HepG2 (cell line): ENCODE data around the gene PIGV. TPM values are rescaled to one million over a fixed set of nuclear protein-coding genes. Genes with fewer than 3 reads are reported as not detected.
A peak's percentile ranks its signal among the peaks of the same experiment; 100 is the strongest.

Experiments
- ASH2L ChIP-seq: fragments of 300-600, 200-600 bp; sonication (generic); IDR thresholded peaks from 2 replicates; pipeline ENCODE4 v1.7.0; 2017; ENCODE audit warnings: low read depth, mild to moderate bottlenecking, moderate library complexity, mixed read lengths, low read length; ENCODE audit not compliant: insufficient read length
- CHD4 ChIP-seq: fragments of 200-600 bp; sonication (generic); IDR thresholded peaks from 2 replicates; pipeline ENCODE4 v1.7.0; 2017; ENCODE audit warnings: mild to moderate bottlenecking, low read length, borderline replicate concordance
- FLYWCH1 ChIP-seq: sonication (generic); formaldehyde crosslinking; IDR thresholded peaks from 2 replicates; pipeline ENCODE4 v1.8.1; 2023; ENCODE audit warnings: mild to moderate bottlenecking, missing genetic modification reagents
- GATAD1 ChIP-seq: IDR thresholded peaks from 2 replicates; pipeline ENCODE4 v1.6.1; 2016; ENCODE audit warnings: missing genetic modification reagents, missing compliant biosample characterization
- GTF3A ChIP-seq: sonication (generic); formaldehyde crosslinking; conservative IDR thresholded peaks from 2 replicates; pipeline ENCODE4 v1.4.0; 2020; ENCODE audit warnings: mild to moderate bottlenecking, missing genetic modification reagents
- KAT8 ChIP-seq: IDR thresholded peaks from 2 replicates; pipeline ENCODE4 v1.6.1; 2016; ENCODE audit warnings: missing genetic modification reagents, missing compliant biosample characterization
- KLF9 ChIP-seq: IDR thresholded peaks from 2 replicates; pipeline ENCODE4 v1.6.1; 2016; ENCODE audit warnings: low read depth
- MEIS1 ChIP-seq: sonication (generic); formaldehyde crosslinking; IDR thresholded peaks from 2 replicates; pipeline ENCODE4 v1.9.0; 2021; ENCODE audit warnings: mild to moderate bottlenecking, missing genetic modification reagents, moderate library complexity, borderline replicate concordance
- NFKB2 ChIP-seq: sonication (generic); formaldehyde crosslinking; IDR thresholded peaks from 2 replicates; pipeline ENCODE4 v1.4.0; 2020; ENCODE audit warnings: missing genetic modification reagents, borderline replicate concordance
- PAWR ChIP-seq: sonication (generic); formaldehyde crosslinking; IDR thresholded peaks from 2 replicates; pipeline ENCODE4 v1.4.0; 2020; ENCODE audit warnings: missing genetic modification reagents, mild to moderate bottlenecking, borderline replicate concordance
- PHF5A ChIP-seq: IDR thresholded peaks from one replicate; pipeline ENCODE4 v1.6.1; 2018; ENCODE audit warnings: low read depth, missing genetic modification reagents; ENCODE audit not compliant: unreplicated experiment
- SCMH1 ChIP-seq: sonication (generic); formaldehyde crosslinking; IDR thresholded peaks from 2 replicates; pipeline ENCODE4 v1.9.0; 2021; ENCODE audit warnings: missing genetic modification reagents, mild to moderate bottlenecking, borderline replicate concordance
- SMARCC2 ChIP-seq: fragments of 450-650 bp; IDR thresholded peaks from 2 replicates; pipeline ENCODE4 v1.6.1; 2017; ENCODE audit warnings: antibody characterized with exemption, mild to moderate bottlenecking
- THAP9 ChIP-seq: sonication (generic); formaldehyde crosslinking; IDR thresholded peaks from 2 replicates; pipeline ENCODE4; 2020; ENCODE audit warnings: missing genetic modification reagents, mild to moderate bottlenecking, borderline replicate concordance
- TIGD3 ChIP-seq: sonication (generic); formaldehyde crosslinking; IDR thresholded peaks from 2 replicates; pipeline ENCODE4 v1.5.1; 2020; ENCODE audit warnings: mild to moderate bottlenecking, missing genetic modification reagents, borderline replicate concordance
- TP53 ChIP-seq: sonication (generic); formaldehyde crosslinking; conservative IDR thresholded peaks from 2 replicates; pipeline ENCODE4 v1.4.0; 2020; ENCODE audit warnings: missing genetic modification reagents
- ZKSCAN1 ChIP-seq: fragments of 150-350 bp; IDR thresholded peaks from 2 replicates; pipeline ENCODE4 v1.6.1; 2014; ENCODE audit warnings: low read length
- ZNF143 ChIP-seq: sonication (generic); formaldehyde crosslinking; IDR thresholded peaks from 2 replicates; pipeline ENCODE4 v1.4.0; 2020; ENCODE audit warnings: missing genetic modification reagents
- ZNF292 ChIP-seq: sonication (generic); formaldehyde crosslinking; IDR thresholded peaks from 2 replicates; pipeline ENCODE4 v1.8.1; 2022; ENCODE audit warnings: mild to moderate bottlenecking, low read depth, missing genetic modification reagents, borderline replicate concordance
- ZNF33A ChIP-seq: sonication (generic); formaldehyde crosslinking; IDR thresholded peaks from 2 replicates; pipeline ENCODE4 v1.5.1; 2020; ENCODE audit warnings: missing genetic modification reagents, mild to moderate bottlenecking, moderate library complexity, borderline replicate concordance
- ZNF354B ChIP-seq: sonication (generic); formaldehyde crosslinking; IDR thresholded peaks from 2 replicates; pipeline ENCODE4 v1.8.0; 2022; ENCODE audit warnings: mild to moderate bottlenecking, missing genetic modification reagents
- ZNF431 ChIP-seq: sonication (generic); formaldehyde crosslinking; IDR thresholded peaks from 2 replicates; pipeline ENCODE4 v1.9.0; 2022; ENCODE audit warnings: missing genetic modification reagents, low read depth, mild to moderate bottlenecking, borderline replicate concordance
- ZNF570 ChIP-seq: sonication (generic); formaldehyde crosslinking; IDR thresholded peaks from 2 replicates; pipeline ENCODE4 v1.4.0; 2020; ENCODE audit warnings: mild to moderate bottlenecking, missing genetic modification reagents, borderline replicate concordance
- ZNF7 ChIP-seq: IDR thresholded peaks from 2 replicates; pipeline ENCODE4 v1.6.1; 2016; ENCODE audit warnings: missing biosample characterization, missing genetic modification reagents
- ZSCAN22 ChIP-seq: sonication (generic); formaldehyde crosslinking; IDR thresholded peaks from 2 replicates; pipeline ENCODE4 v1.4.0; 2020; ENCODE audit warnings: mild to moderate bottlenecking, missing genetic modification reagents
- ZSCAN29 ChIP-seq: sonication (generic); formaldehyde crosslinking; conservative IDR thresholded peaks from 2 replicates; pipeline ENCODE4 v1.4.0; 2020; ENCODE audit warnings: mild to moderate bottlenecking, missing genetic modification reagents
- polyA plus RNA-seq, 8 experiments: library from polyadenylated mRNA; depleted of rRNA in 3 of 8; stranded (reverse) in 7 of 8; unstranded in 1 of 8; fragments of >200 nt; fragmentation: Illumina TruSeq in 4 of 8; extraction: Trizol in 4 of 8; gene quantifications; 2 replicates each; pipeline versions ENCODE4 v1.2.1 to v1.2.3, GENCODE V29; 2011 to 2016; ENCODE audit warnings: low read depth in 4 of 8, missing spikeins in 1 of 8, mixed read lengths in 1 of 8; ENCODE audit not compliant: insufficient read depth in 1 of 8
- total RNA-seq, 5 experiments: library from RNA; depleted of rRNA; stranded (reverse); fragments of >200 nt; fragmentation: Illumina TruSeq; extraction: Trizol; gene quantifications; 2 replicates each; pipeline ENCODE4 v1.2.3, GENCODE V29; 2016; ENCODE audit warnings: low read depth in 1 of 5
- TF ChIP-seq, protein P1 (sequence below): sonication (generic); formaldehyde crosslinking; IDR thresholded peaks from 2 replicates; pipeline ENCODE4 v1.4.0; 2020; ENCODE audit warnings: mild to moderate bottlenecking, missing genetic modification reagents

PIGV gene
- total and polyA plus RNA-seq, 2 of the 13 experiments (the other 11 are each of a cell fraction or from before 2014, with no cell fraction given): 13.5 to 22.7 TPM

DNA sequence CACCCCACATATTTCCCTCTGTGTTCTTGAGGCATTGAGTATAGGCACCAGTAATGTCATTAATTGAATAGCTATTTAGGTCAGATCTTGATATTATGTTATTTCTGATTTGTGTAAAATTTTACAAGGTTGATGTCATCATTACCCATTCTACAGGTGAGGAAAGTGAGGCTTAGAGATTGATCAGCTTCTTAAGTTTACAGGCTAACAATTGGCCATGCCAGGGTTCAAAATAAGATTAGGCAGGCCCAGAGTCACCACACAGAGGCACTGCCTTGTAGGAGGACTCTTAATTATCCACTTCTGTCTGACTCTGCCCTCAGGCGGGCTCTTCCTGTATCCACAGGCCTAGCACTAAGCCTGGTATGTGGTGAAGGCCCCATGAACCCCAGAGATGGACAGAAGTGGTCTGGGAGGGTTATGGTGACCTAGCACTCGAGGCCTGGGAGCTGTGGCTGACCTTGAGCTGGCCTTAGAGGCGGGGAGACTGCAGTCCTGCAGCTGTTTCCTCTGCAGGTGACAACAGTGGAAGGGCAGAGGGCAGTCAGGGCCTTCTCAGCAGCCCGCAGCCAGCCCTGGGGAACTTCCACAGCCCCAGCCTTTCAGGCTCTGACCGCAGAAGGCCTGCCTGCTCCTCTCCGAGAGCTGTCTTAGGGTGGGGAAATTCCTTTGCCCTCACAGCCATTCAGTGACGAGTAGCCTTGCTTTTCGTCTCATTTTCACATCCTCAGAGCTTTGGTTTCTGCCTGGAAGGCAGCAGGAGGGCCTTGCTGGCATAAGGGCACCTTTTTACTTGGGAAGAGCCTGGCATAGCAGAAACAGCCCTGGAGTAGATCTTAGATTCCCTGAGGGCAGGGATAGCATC is 51.0 kb downstream of the PIGV start (continued):
- TF ChIP-seq, protein P1, sequence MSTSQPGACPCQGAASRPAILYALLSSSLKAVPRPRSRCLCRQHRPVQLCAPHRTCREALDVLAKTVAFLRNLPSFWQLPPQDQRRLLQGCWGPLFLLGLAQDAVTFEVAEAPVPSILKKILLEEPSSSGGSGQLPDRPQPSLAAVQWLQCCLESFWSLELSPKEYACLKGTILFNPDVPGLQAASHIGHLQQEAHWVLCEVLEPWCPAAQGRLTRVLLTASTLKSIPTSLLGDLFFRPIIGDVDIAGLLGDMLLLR (CRISPR knock-in tag): no peak
- TF ChIP-seq ZNF33A (CRISPR knock-in tag) (no peak), KAT8 (peak; percentile 52), ZNF431 (peak; percentile 71; the same call in 1 of the 2 replicates), TIGD3 (no peak), SCMH1 (CRISPR knock-in tag) (no peak), ASH2L (no peak), TP53 (CRISPR knock-in tag) (no peak), ZNF570 (CRISPR knock-in tag) (no peak), GATAD1 (CRISPR knock-in tag) (peak; percentile 67), ZNF292 (peak; percentile 96), CHD4 (peak; percentile 76; the same call in 1 of the 2 replicates), MEIS1 (CRISPR knock-in tag) (peak; percentile 48; the same call in 1 of the 2 replicates), SMARCC2 (no peak), ZNF354B (no peak), ZKSCAN1 (no peak), ZSCAN22 (no peak), ZNF7 (CRISPR knock-in tag) (no peak), PAWR (no peak), ZSCAN29 (no peak), GTF3A (no peak), PHF5A (CRISPR knock-in tag) (no peak), KLF9 (CRISPR knock-in tag) (no peak), ZNF143 (CRISPR knock-in tag) (no peak), NFKB2 (CRISPR knock-in tag) (no peak; the same call in 1 of the 2 replicates), THAP9 (CRISPR knock-in tag) (peak; percentile 28; the same call in 1 of the 2 replicates), FLYWCH1 (CRISPR knock-in tag) (no peak)
